Measurements from ENCODE around the gene MEIS2.

MEIS2 gene

GRCh38 chr15:37046876-37047614, 53.3 kb downstream of the MEIS2 start:
- TF ChIP-seq, protein P1, sequence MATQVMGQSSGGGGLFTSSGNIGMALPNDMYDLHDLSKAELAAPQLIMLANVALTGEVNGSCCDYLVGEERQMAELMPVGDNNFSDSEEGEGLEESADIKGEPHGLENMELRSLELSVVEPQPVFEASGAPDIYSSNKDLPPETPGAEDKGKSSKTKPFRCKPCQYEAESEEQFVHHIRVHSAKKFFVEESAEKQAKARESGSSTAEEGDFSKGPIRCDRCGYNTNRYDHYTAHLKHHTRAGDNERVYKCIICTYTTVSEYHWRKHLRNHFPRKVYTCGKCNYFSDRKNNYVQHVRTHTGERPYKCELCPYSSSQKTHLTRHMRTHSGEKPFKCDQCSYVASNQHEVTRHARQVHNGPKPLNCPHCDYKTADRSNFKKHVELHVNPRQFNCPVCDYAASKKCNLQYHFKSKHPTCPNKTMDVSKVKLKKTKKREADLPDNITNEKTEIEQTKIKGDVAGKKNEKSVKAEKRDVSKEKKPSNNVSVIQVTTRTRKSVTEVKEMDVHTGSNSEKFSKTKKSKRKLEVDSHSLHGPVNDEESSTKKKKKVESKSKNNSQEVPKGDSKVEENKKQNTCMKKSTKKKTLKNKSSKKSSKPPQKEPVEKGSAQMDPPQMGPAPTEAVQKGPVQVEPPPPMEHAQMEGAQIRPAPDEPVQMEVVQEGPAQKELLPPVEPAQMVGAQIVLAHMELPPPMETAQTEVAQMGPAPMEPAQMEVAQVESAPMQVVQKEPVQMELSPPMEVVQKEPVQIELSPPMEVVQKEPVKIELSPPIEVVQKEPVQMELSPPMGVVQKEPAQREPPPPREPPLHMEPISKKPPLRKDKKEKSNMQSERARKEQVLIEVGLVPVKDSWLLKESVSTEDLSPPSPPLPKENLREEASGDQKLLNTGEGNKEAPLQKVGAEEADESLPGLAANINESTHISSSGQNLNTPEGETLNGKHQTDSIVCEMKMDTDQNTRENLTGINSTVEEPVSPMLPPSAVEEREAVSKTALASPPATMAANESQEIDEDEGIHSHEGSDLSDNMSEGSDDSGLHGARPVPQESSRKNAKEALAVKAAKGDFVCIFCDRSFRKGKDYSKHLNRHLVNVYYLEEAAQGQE (IDR thresholded peaks at IDR 0.05; ENCODE audit: low read depth) = no peak
- TF ChIP-seq CEBPB (IDR thresholded peaks at IDR 0.05) (no peak), TCF12 (IDR thresholded peaks at IDR 0.05; ENCODE audit: low read depth) (no peak), CREB1 (IDR thresholded peaks at IDR 0.05; ENCODE audit: low read depth) (no peak), TEAD4 (IDR thresholded peaks at IDR 0.05) (no peak), NFIC (IDR thresholded peaks at IDR 0.05) (no peak), EGR1 (IDR thresholded peaks at IDR 0.05) (no peak), RAD21 (IDR thresholded peaks at IDR 0.05; ENCODE audit: low read depth) (no peak), EP300 (IDR thresholded peaks at IDR 0.05; ENCODE audit: borderline replicate concordance) (no peak), YY1 (IDR thresholded peaks at IDR 0.05; ENCODE audit: low read depth) (no peak), TAF1 (IDR thresholded peaks at IDR 0.05; ENCODE audit: low read depth) (no peak)
- TF ChIP-seq, protein P2, sequence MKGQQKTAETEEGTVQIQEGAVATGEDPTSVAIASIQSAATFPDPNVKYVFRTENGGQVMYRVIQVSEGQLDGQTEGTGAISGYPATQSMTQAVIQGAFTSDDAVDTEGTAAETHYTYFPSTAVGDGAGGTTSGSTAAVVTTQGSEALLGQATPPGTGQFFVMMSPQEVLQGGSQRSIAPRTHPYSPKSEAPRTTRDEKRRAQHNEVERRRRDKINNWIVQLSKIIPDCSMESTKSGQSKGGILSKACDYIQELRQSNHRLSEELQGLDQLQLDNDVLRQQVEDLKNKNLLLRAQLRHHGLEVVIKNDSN (IDR thresholded peaks at IDR 0.05) = no peak

DNA sequence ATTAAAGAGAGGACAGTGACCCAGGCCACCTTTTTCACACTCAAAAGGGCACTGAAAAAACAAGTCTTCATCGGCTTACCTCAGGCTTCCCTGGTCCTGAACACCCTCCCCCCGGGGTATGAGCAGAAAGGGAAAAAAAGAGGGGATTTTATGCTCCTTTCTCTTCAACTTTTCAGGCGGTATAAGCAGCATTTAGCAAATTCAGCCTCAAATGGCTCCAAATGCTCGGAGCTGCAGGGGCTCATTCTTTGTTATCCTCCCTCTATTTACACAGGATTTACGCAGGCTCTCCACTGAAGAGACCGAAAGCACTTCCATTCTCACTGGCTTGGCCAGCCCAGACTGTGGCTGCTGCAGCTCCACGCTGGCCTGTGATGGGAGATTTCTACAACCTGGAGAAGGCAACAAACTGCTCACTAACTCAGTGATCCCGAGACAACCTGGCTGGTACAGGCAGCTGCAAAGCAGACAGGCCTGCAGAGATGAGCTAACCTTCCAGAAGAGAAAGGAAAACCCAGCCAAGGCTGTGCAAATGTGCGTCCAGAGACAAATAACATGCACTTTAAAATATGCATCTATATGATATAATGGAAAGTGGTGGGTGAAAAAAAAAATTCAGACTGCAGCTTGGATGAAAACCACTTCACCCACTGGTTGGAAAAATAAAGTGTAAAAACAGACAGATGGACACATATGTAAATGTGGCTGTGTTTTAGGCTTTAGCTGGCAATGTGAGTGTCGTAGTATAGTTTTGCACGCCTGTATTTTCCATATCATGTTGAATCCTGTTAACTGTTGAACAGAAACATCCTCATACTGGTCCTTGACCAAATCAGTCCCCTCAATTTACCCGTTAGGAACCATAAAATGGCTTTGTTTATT, 54.2 kb downstream of the MEIS2 start:
- TF ChIP-seq MAX (IDR thresholded peaks at IDR 0.05) (no peak), ZBTB7A (IDR thresholded peaks at IDR 0.05; ENCODE audit: low read depth) (no peak), YY1 (IDR thresholded peaks at IDR 0.05; ENCODE audit: low read depth) (no peak), TAF1 (IDR thresholded peaks at IDR 0.05; ENCODE audit: low read depth) (no peak), CREB1 (IDR thresholded peaks at IDR 0.05; ENCODE audit: low read depth) (no peak), EGR1 (IDR thresholded peaks at IDR 0.05) (no peak), EP300 (IDR thresholded peaks at IDR 0.05; ENCODE audit: borderline replicate concordance) (no peak), NFIC (IDR thresholded peaks at IDR 0.05) (no peak), TEAD4 (IDR thresholded peaks at IDR 0.05) (no peak), FOXM1 (IDR thresholded peaks at IDR 0.05; ENCODE audit: borderline replicate concordance, low read depth) (no peak), TCF12 (IDR thresholded peaks at IDR 0.05; ENCODE audit: low read depth) (no peak), RAD21 (IDR thresholded peaks at IDR 0.05; ENCODE audit: low read depth) (no peak), CEBPB (IDR thresholded peaks at IDR 0.05) (no peak)
- TF ChIP-seq, protein P2 (IDR thresholded peaks at IDR 0.05) = no peak
- TF ChIP-seq, protein P1 (IDR thresholded peaks at IDR 0.05; ENCODE audit: low read depth) = no peak

DNA sequence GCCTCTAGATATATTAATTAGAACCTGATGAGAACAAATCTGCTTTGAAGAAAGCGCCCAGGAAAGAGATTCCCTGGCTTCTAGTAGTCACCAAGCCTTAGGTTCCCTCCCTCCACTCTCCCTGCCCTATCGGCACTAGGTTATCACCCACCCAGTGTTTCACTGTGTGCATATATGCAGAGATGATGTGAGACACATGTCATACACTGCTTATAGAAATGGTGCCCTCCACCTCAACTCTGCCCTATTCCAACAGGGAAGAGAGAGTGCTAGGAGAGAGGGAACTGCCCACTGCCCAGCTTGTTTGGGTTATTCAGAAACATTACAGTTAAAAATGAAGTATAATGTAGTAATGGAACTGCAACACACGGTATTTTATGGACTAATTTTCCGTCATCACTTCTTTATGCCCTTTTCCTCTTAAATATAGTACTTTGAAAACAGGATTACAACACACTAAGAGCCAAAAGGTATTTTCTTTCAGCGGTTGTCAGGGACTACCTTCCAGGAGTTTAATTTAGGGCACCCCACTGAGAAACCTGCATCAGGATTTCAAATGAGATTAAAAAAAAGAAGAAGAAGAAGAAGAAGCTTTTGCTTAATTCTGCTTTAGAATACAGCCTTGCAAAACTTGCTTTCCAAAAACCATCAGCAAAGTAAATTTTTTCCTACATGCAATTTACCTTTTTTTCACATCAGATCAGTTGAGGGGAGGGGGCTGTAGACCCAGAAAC, 55.3 kb downstream of the MEIS2 start:
- TF ChIP-seq ZBTB7A (IDR thresholded peaks at IDR 0.05; ENCODE audit: low read depth) (no peak), TCF12 (IDR thresholded peaks at IDR 0.05; ENCODE audit: low read depth) (no peak), EGR1 (IDR thresholded peaks at IDR 0.05) (no peak), RAD21 (IDR thresholded peaks at IDR 0.05; ENCODE audit: low read depth) (no peak), CREB1 (IDR thresholded peaks at IDR 0.05; ENCODE audit: low read depth) (no peak), NFIC (IDR thresholded peaks at IDR 0.05) (no peak), TEAD4 (IDR thresholded peaks at IDR 0.05) (no peak), FOXM1 (IDR thresholded peaks at IDR 0.05; ENCODE audit: borderline replicate concordance, low read depth) (no peak), TAF1 (IDR thresholded peaks at IDR 0.05; ENCODE audit: low read depth) (no peak), CEBPB (IDR thresholded peaks at IDR 0.05) (no peak), EP300 (IDR thresholded peaks at IDR 0.05; ENCODE audit: borderline replicate concordance) (no peak), MAX (IDR thresholded peaks at IDR 0.05) (no peak), YY1 (IDR thresholded peaks at IDR 0.05; ENCODE audit: low read depth) (no peak)
- TF ChIP-seq, protein P1 (IDR thresholded peaks at IDR 0.05; ENCODE audit: low read depth) = no peak
- TF ChIP-seq, protein P2 (IDR thresholded peaks at IDR 0.05) = no peak

Measured in Ishikawa (cell line).